Parathyroid adenoma (tissue), 2 donors: ENCODE data around the gene ECSIT.

Source experiments
- H2AFZ ChIP-seq: fragments of 300-600 bp; sonication (generic); one replicate; pipeline ENCODE4 v1.7.0; 2017; ENCODE audit warnings: antibody characterized with exemption, mild to moderate bottlenecking
- H3K27ac ChIP-seq: fragments of 300-600 bp; sonication (generic); one replicate; pipeline ENCODE4 v1.7.0; 2017
- H3K27me3 ChIP-seq: fragments of 300-600 bp; sonication (generic); one replicate; pipeline ENCODE4 v1.7.0; 2017; ENCODE audit warnings: low read length; ENCODE audit not compliant: control insufficient read depth, insufficient read depth
- H3K36me3 ChIP-seq: fragments of 300-600 bp; sonication (generic); one replicate; pipeline ENCODE4 v1.7.0; 2017; ENCODE audit warnings: low read length; ENCODE audit not compliant: control insufficient read depth, insufficient read depth
- H3K4me1 ChIP-seq: fragments of 300-600 bp; sonication (generic); one replicate; pipeline ENCODE4 v1.7.0; 2017; ENCODE audit warnings: control low read depth
- H3K4me2 ChIP-seq: fragments of 300-600 bp; sonication (generic); one replicate; pipeline ENCODE4 v1.7.0; 2017; ENCODE audit warnings: low read length
- H3K4me3 ChIP-seq: fragments of 300-600 bp; sonication (generic); one replicate; pipeline ENCODE4 v1.7.0; 2017; ENCODE audit warnings: low read depth, low read length
- H3K79me2 ChIP-seq: fragments of 300-600 bp; sonication (generic); one replicate; pipeline ENCODE4 v1.7.0; 2017; ENCODE audit warnings: control low read depth
- H3K9ac ChIP-seq: fragments of 300-600 bp; sonication (generic); one replicate; pipeline ENCODE4 v1.7.0; 2017; ENCODE audit warnings: mild to moderate bottlenecking
- H3K9me3 ChIP-seq: fragments of 300-600 bp; sonication (generic); one replicate; pipeline ENCODE4 v1.7.0; 2017; ENCODE audit warnings: low read length; ENCODE audit not compliant: control insufficient read depth
- CTCF ChIP-seq: fragments of 300-600 bp; sonication (generic); IDR thresholded peaks from one replicate; pipeline ENCODE4 v1.7.0; 2017; ENCODE audit warnings: antibody characterized with exemption, mild to moderate bottlenecking
- donor health status: primary hyperparathyroidism.

ECSIT gene

GRCh38 chr19:11560404-11561051, 31.6 kb upstream of the ECSIT start:
- Histone ChIP-seq H3K4me3 (no peak overlapping the region), H3K4me1 (peaks cover 16% of the 10 kb centered on the region), H3K79me2 (peaks cover 22% of the 10 kb centered on the region), H3K9ac (no peak overlapping the region), H3K27me3 (no peaks in the 10 kb centered on the region), H3K27ac (no peak overlapping the region), H3K36me3 (no peaks in the 10 kb centered on the region), H3K9me3 (no peaks in the 10 kb centered on the region), H2AFZ (no peak overlapping the region), H3K4me2 (peak overlapping the region; percentile 99)
- TF ChIP-seq CTCF: peak; percentile 51

- Histone ChIP-seq H3K79me2 (peaks cover 22% of the 10 kb centered on the region), H3K4me2 (peak within 1 kb of the TSS; percentile 99), H3K9ac (peak within 1 kb of the TSS; percentile 13), H3K4me3 (peak within 1 kb of the TSS; percentile 97), H3K27me3 (no peaks in the 10 kb centered on the region), H3K36me3 (no peaks in the 10 kb centered on the region), H2AFZ (peak within 1 kb of the TSS; percentile 64), H3K4me1 (peaks cover 16% of the 10 kb centered on the region), H3K27ac (peak within 1 kb of the TSS; percentile 48), H3K9me3 (no peaks in the 10 kb centered on the region)
- TF ChIP-seq CTCF: no peak
Observed at GRCh38 chr19:11558881-11559828, 30.2 kb upstream of the ECSIT start, which contains the start of gene ELOF1. ELOF1 (minus strand) TSS chr19:11559230; CDS start chr19:11554347, 4,883 bp downstream.

GRCh38 chr19:11556634-11557420, 27.9 kb upstream of the ECSIT start:
- H3K9me3 ChIP-seq: no peaks in the 10 kb centered on the region
- no peak overlapping the region for H3K4me3 ChIP-seq
- H3K9ac ChIP-seq: no peak overlapping the region
- H3K79me2 ChIP-seq: peaks cover 22% of the 10 kb centered on the region
- no peak overlapping the region for H3K4me2 ChIP-seq
- TF ChIP-seq CTCF: no peak
- no peaks in the 10 kb centered on the region for H3K27me3 ChIP-seq
- H2AFZ ChIP-seq: no peak overlapping the region
- no peaks in the 10 kb centered on the region for H3K36me3 ChIP-seq
- H3K27ac ChIP-seq: no peak overlapping the region
- peaks cover 16% of the 10 kb centered on the region for H3K4me1 ChIP-seq

GRCh38 chr19:11555246-11555645, 26.3 kb upstream of the ECSIT start:
- Histone ChIP-seq H3K4me3 (no peak overlapping the region), H3K9me3 (no peaks in the 10 kb centered on the region), H3K9ac (no peak overlapping the region)

More at GRCh38 chr19:11555246-11555645, 26.3 kb upstream of the ECSIT start:
- no peak for TF ChIP-seq CTCF
- Histone ChIP-seq H3K27ac (no peak overlapping the region), H2AFZ (no peak overlapping the region), H3K4me2 (no peak overlapping the region), H3K36me3 (no peaks in the 10 kb centered on the region), H3K79me2 (peaks cover 21% of the 10 kb centered on the region), H3K27me3 (no peaks in the 10 kb centered on the region), H3K4me1 (peaks cover 14% of the 10 kb centered on the region)
